ENCODE data around the gene GREB1.

Gene GREB1

GRCh38 chr2:11500702-11501303 is 33.0 kb upstream of the GREB1 start:
- Histone ChIP-seq H3K9me3 (ENCODE audit: control insufficient read depth, low read length) (no peaks in the 10 kb centered on the region), H3K4me1 (ENCODE audit: control insufficient read depth, insufficient read depth, low read length) (peaks cover 16% of the 10 kb centered on the region), H3K36me3 (ENCODE audit: control insufficient read depth, insufficient read depth, low read length) (no peaks in the 10 kb centered on the region), H3K9ac (ENCODE audit: low read length) (peak overlapping the region; percentile 34), H3K4me3 (ENCODE audit: low read length) (no peak overlapping the region), H3K27me3 (ENCODE audit: control insufficient read depth, insufficient read depth, low read length) (no peaks in the 10 kb centered on the region)

GRCh38 chr2:11502740-11503292 is 31.0 kb upstream of the GREB1 start:
- H3K9ac ChIP-seq (ENCODE audit: low read length) = no peak overlapping the region
- H3K9me3 ChIP-seq (ENCODE audit: control insufficient read depth, low read length) = no peaks in the 10 kb centered on the region
- peaks cover 16% of the 10 kb centered on the region for H3K4me1 ChIP-seq (ENCODE audit: control insufficient read depth, insufficient read depth, low read length)
- no peak overlapping the region for H3K4me3 ChIP-seq (ENCODE audit: low read length)
- no peaks in the 10 kb centered on the region for H3K27me3 ChIP-seq (ENCODE audit: control insufficient read depth, insufficient read depth, low read length)
- H3K36me3 ChIP-seq (ENCODE audit: control insufficient read depth, insufficient read depth, low read length) = no peaks in the 10 kb centered on the region

GRCh38 chr2:11503354-11503927 is 30.4 kb upstream of the GREB1 start:
- no peak overlapping the region for H3K4me3 ChIP-seq (ENCODE audit: low read length)
- no peak overlapping the region for H3K9ac ChIP-seq (ENCODE audit: low read length)
- H3K4me1 ChIP-seq (ENCODE audit: control insufficient read depth, insufficient read depth, low read length) = peaks cover 13% of the 10 kb centered on the region
- no peaks in the 10 kb centered on the region for H3K27me3 ChIP-seq (ENCODE audit: control insufficient read depth, insufficient read depth, low read length)
- H3K36me3 ChIP-seq (ENCODE audit: control insufficient read depth, insufficient read depth, low read length) = no peaks in the 10 kb centered on the region
- H3K9me3 ChIP-seq (ENCODE audit: control insufficient read depth, low read length) = no peaks in the 10 kb centered on the region

GRCh38 chr2:11505652-11506610 is 27.9 kb upstream of the GREB1 start:
- H3K27me3 ChIP-seq (ENCODE audit: control insufficient read depth, insufficient read depth, low read length) = no peaks in the 10 kb centered on the region
- no peaks in the 10 kb centered on the region for H3K36me3 ChIP-seq (ENCODE audit: control insufficient read depth, insufficient read depth, low read length)
- H3K9ac ChIP-seq (ENCODE audit: low read length) = no peak overlapping the region
- H3K9me3 ChIP-seq (ENCODE audit: control insufficient read depth, low read length) = no peaks in the 10 kb centered on the region
- H3K4me1 ChIP-seq (ENCODE audit: control insufficient read depth, insufficient read depth, low read length) = peaks cover under 1% of the 10 kb centered on the region
- no peak overlapping the region for H3K4me3 ChIP-seq (ENCODE audit: low read length)

- no peaks in the 10 kb centered on the region for H3K27me3 ChIP-seq (ENCODE audit: control insufficient read depth, insufficient read depth, low read length)
- no peak overlapping the region for H3K4me3 ChIP-seq (ENCODE audit: low read length)
- no peaks in the 10 kb centered on the region for H3K4me1 ChIP-seq (ENCODE audit: control insufficient read depth, insufficient read depth, low read length)
- H3K9me3 ChIP-seq (ENCODE audit: control insufficient read depth, low read length) = no peaks in the 10 kb centered on the region
- no peak overlapping the region for H3K9ac ChIP-seq (ENCODE audit: low read length)
- H3K36me3 ChIP-seq (ENCODE audit: control insufficient read depth, insufficient read depth, low read length) = no peaks in the 10 kb centered on the region
Observed at GRCh38 chr2:11506611-11506969, 27.3 kb upstream of the GREB1 start.

GRCh38 chr2:11507517-11507916 is 26.3 kb upstream of the GREB1 start:
- Histone ChIP-seq H3K9me3 (ENCODE audit: control insufficient read depth, low read length) (no peaks in the 10 kb centered on the region), H3K27me3 (ENCODE audit: control insufficient read depth, insufficient read depth, low read length) (no peaks in the 10 kb centered on the region), H3K9ac (ENCODE audit: low read length) (no peak overlapping the region), H3K36me3 (ENCODE audit: control insufficient read depth, insufficient read depth, low read length) (no peaks in the 10 kb centered on the region), H3K4me3 (ENCODE audit: low read length) (no peak overlapping the region), H3K4me1 (ENCODE audit: control insufficient read depth, insufficient read depth, low read length) (no peaks in the 10 kb centered on the region)

- H3K36me3 ChIP-seq (ENCODE audit: control insufficient read depth, insufficient read depth, low read length) = no peaks in the 10 kb centered on the region
- H3K9me3 ChIP-seq (ENCODE audit: control insufficient read depth, low read length) = no peaks in the 10 kb centered on the region
- H3K4me1 ChIP-seq (ENCODE audit: control insufficient read depth, insufficient read depth, low read length) = no peaks in the 10 kb centered on the region
- H3K4me3 ChIP-seq (ENCODE audit: low read length) = no peak overlapping the region
- no peak overlapping the region for H3K9ac ChIP-seq (ENCODE audit: low read length)
- H3K27me3 ChIP-seq (ENCODE audit: control insufficient read depth, insufficient read depth, low read length) = no peaks in the 10 kb centered on the region
Observed at GRCh38 chr2:11508279-11508678, 25.6 kb upstream of the GREB1 start.

- no peak overlapping the region for H3K9ac ChIP-seq (ENCODE audit: low read length)
- no peak overlapping the region for H3K4me3 ChIP-seq (ENCODE audit: low read length)
- no peaks in the 10 kb centered on the region for H3K36me3 ChIP-seq (ENCODE audit: control insufficient read depth, insufficient read depth, low read length)
- no peaks in the 10 kb centered on the region for H3K27me3 ChIP-seq (ENCODE audit: control insufficient read depth, insufficient read depth, low read length)
- no peaks in the 10 kb centered on the region for H3K4me1 ChIP-seq (ENCODE audit: control insufficient read depth, insufficient read depth, low read length)
- no peaks in the 10 kb centered on the region for H3K9me3 ChIP-seq (ENCODE audit: control insufficient read depth, low read length)
Observed at GRCh38 chr2:11509657-11510360, 24.0 kb upstream of the GREB1 start.

- no peak overlapping the region for H3K4me3 ChIP-seq (ENCODE audit: low read length)
- H3K27me3 ChIP-seq (ENCODE audit: control insufficient read depth, insufficient read depth, low read length) = no peaks in the 10 kb centered on the region
- no peaks in the 10 kb centered on the region for H3K36me3 ChIP-seq (ENCODE audit: control insufficient read depth, insufficient read depth, low read length)
- no peaks in the 10 kb centered on the region for H3K4me1 ChIP-seq (ENCODE audit: control insufficient read depth, insufficient read depth, low read length)
- no peak overlapping the region for H3K9ac ChIP-seq (ENCODE audit: low read length)
- H3K9me3 ChIP-seq (ENCODE audit: control insufficient read depth, low read length) = no peaks in the 10 kb centered on the region
Observed at GRCh38 chr2:11512431-11512830, 21.4 kb upstream of the GREB1 start.

GRCh38 chr2:11513319-11513718 is 20.5 kb upstream of the GREB1 start:
- H3K4me3 ChIP-seq (ENCODE audit: low read length) = no peak overlapping the region
- no peaks in the 10 kb centered on the region for H3K36me3 ChIP-seq (ENCODE audit: control insufficient read depth, insufficient read depth, low read length)
- no peaks in the 10 kb centered on the region for H3K9me3 ChIP-seq (ENCODE audit: control insufficient read depth, low read length)
- H3K4me1 ChIP-seq (ENCODE audit: control insufficient read depth, insufficient read depth, low read length) = no peaks in the 10 kb centered on the region
- no peaks in the 10 kb centered on the region for H3K27me3 ChIP-seq (ENCODE audit: control insufficient read depth, insufficient read depth, low read length)
- H3K9ac ChIP-seq (ENCODE audit: low read length) = no peak overlapping the region

- Histone ChIP-seq H3K4me3 (ENCODE audit: low read length) (no peak overlapping the region), H3K36me3 (ENCODE audit: control insufficient read depth, insufficient read depth, low read length) (no peaks in the 10 kb centered on the region), H3K9ac (ENCODE audit: low read length) (no peak overlapping the region), H3K27me3 (ENCODE audit: control insufficient read depth, insufficient read depth, low read length) (no peaks in the 10 kb centered on the region), H3K9me3 (ENCODE audit: control insufficient read depth, low read length) (no peaks in the 10 kb centered on the region), H3K4me1 (ENCODE audit: control insufficient read depth, insufficient read depth, low read length) (no peaks in the 10 kb centered on the region)
Observed at GRCh38 chr2:11514081-11514730, 19.6 kb upstream of the GREB1 start.

All from mucosa of stomach (tissue), 1 donor.